Glutamatergic neuron (in vitro differentiated cells): ENCODE data around the gene CPNE6. TPM values are rescaled to one million over a fixed set of nuclear protein-coding genes. Genes with fewer than 3 reads are reported as not detected.

ENCODE experiments used
- DNase-seq: peaks from one replicate; pipeline ENCODE4 v3.0.0; 2022
- H3K27ac Mint-ChIP-seq: one replicate; pipeline ENCODE4 v1.8.0; 2020; ENCODE audit warnings: mild to moderate bottlenecking, mixed read lengths, inconsistent platforms; ENCODE audit not compliant: unreplicated experiment
- H3K27me3 Mint-ChIP-seq: one replicate; pipeline ENCODE4 v1.8.0; 2020; ENCODE audit warnings: mild to moderate bottlenecking, moderate library complexity, mixed read lengths, inconsistent platforms; ENCODE audit not compliant: unreplicated experiment
- H3K36me3 Mint-ChIP-seq: one replicate; pipeline ENCODE4 v1.8.0; 2020; ENCODE audit warnings: mild to moderate bottlenecking, mixed read lengths, inconsistent platforms; ENCODE audit not compliant: unreplicated experiment
- H3K4me1 Mint-ChIP-seq: one replicate; pipeline ENCODE4 v1.8.0; 2020; ENCODE audit warnings: mild to moderate bottlenecking, low read depth, mixed read lengths, inconsistent platforms; ENCODE audit not compliant: unreplicated experiment
- H3K4me3 Mint-ChIP-seq: one replicate; pipeline ENCODE4 v1.8.0; 2020; ENCODE audit warnings: mild to moderate bottlenecking, mixed read lengths, inconsistent platforms; ENCODE audit not compliant: unreplicated experiment
- H3K9me3 Mint-ChIP-seq: one replicate; pipeline ENCODE4 v1.8.0; 2020; ENCODE audit warnings: mild to moderate bottlenecking, moderate library complexity, mixed read lengths, inconsistent platforms; ENCODE audit not compliant: unreplicated experiment
- total RNA-seq: library from RNA; stranded (reverse); fragmentation: NEBNext Ultra II Directional; extraction: Animal tissue kit (Norgen Biotek cat#: 25700); gene quantifications from one replicate; pipeline ENCODE4 v1.2.1, GENCODE V29; 2021; ENCODE audit not compliant: unreplicated experiment
- TF ChIP-seq, protein P1 (sequence below): fragments of 200-600 bp; sonication (generic); IDR thresholded peaks from one replicate; pipeline ENCODE4 v1.5.0; 2021; ENCODE audit not compliant: partially characterized antibody, unreplicated experiment

Gene CPNE6
- total RNA-seq, 1 donor from 2014 or later: 0.44 TPM

DNA sequence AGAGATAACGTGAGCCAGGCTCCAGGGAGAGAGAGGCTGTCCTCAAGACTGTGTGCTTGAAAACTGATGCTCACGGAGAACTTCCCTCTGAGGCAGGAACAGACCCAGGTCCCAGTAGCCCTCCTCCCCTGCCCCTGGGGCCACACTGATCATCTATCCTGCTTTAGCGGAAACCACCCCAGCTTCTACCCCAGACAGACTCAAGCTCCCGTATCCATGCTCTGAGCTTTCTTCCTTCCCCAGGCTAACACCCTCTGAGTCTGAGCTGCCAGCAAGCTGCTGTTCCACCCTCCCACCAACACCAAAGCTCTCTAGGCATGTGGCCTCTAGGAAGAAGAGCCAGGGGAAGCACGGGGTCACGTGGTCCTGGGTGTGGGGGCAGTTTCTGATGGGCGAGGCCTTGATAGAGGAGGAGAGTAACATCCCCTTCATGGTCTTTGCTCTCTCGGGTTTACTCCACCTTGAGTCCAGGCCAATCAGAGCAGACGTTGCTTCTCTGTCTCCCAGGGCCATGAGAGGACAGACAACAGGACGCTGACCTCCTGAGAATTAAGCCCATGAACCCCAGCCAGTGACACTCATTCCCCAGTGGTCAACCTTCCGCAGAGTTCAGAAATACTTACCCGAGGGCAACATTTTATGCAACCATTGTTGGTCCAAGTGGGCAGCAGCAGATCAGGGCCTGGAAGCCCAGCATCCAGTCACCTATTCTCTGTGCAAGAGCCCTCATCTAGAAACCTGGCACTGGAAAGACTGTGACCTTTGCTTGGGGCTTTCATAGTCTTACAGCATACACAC lies 24.1 kb downstream of the CPNE6 start:
- H3K27ac Mint-ChIP-seq: peak overlapping the region; percentile 98
- peaks cover 19% of the 10 kb centered on the region for H3K4me1 Mint-ChIP-seq
- H3K36me3 Mint-ChIP-seq: no peaks in the 10 kb centered on the region
- H3K4me3 Mint-ChIP-seq: peak overlapping the region; percentile 100
- TF ChIP-seq, protein P1, sequence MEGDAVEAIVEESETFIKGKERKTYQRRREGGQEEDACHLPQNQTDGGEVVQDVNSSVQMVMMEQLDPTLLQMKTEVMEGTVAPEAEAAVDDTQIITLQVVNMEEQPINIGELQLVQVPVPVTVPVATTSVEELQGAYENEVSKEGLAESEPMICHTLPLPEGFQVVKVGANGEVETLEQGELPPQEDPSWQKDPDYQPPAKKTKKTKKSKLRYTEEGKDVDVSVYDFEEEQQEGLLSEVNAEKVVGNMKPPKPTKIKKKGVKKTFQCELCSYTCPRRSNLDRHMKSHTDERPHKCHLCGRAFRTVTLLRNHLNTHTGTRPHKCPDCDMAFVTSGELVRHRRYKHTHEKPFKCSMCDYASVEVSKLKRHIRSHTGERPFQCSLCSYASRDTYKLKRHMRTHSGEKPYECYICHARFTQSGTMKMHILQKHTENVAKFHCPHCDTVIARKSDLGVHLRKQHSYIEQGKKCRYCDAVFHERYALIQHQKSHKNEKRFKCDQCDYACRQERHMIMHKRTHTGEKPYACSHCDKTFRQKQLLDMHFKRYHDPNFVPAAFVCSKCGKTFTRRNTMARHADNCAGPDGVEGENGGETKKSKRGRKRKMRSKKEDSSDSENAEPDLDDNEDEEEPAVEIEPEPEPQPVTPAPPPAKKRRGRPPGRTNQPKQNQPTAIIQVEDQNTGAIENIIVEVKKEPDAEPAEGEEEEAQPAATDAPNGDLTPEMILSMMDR: no peak
- peak; percentile 78 for DNase-seq
- H3K27me3 Mint-ChIP-seq: peaks cover 14% of the 10 kb centered on the region
- peaks cover 12% of the 10 kb centered on the region for H3K9me3 Mint-ChIP-seq

DNA sequence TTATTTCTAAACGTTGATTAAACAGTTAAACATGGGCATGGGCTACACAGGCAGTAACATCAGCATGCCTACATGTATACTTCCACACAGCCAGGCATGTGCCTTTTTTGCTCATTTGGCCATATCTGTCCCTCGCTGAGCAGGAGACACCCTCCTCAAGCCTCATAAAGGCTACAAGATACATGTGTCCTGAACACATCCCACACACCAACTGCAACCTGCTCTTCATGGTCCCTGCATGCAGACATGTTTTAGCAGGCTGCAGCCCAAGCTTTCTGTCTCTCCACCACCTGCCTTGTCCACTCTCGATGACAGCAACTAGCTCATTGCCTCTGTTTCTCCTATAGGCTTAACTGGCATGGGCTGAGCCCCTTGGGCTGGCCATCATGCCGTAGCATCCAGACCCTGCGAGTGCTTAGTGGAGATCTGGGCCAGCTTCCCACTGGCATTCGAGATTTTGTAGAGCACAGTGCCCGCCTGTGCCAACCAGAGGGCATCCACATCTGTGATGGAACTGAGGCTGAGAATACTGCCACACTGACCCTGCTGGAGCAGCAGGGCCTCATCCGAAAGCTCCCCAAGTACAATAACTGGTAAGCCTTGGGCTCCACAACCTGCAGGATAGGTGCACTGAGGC lies 25.3 kb downstream of the CPNE6 start:
- H3K27ac Mint-ChIP-seq: peak overlapping the region; percentile 78
- DNase-seq: no peak
- H3K4me1 Mint-ChIP-seq: peaks cover 17% of the 10 kb centered on the region
- peak overlapping the region; percentile 53 for H3K4me3 Mint-ChIP-seq
- peaks cover 14% of the 10 kb centered on the region for H3K27me3 Mint-ChIP-seq
- H3K36me3 Mint-ChIP-seq: no peaks in the 10 kb centered on the region
- TF ChIP-seq, protein P1: no peak
- H3K9me3 Mint-ChIP-seq: peaks cover 12% of the 10 kb centered on the region

DNA sequence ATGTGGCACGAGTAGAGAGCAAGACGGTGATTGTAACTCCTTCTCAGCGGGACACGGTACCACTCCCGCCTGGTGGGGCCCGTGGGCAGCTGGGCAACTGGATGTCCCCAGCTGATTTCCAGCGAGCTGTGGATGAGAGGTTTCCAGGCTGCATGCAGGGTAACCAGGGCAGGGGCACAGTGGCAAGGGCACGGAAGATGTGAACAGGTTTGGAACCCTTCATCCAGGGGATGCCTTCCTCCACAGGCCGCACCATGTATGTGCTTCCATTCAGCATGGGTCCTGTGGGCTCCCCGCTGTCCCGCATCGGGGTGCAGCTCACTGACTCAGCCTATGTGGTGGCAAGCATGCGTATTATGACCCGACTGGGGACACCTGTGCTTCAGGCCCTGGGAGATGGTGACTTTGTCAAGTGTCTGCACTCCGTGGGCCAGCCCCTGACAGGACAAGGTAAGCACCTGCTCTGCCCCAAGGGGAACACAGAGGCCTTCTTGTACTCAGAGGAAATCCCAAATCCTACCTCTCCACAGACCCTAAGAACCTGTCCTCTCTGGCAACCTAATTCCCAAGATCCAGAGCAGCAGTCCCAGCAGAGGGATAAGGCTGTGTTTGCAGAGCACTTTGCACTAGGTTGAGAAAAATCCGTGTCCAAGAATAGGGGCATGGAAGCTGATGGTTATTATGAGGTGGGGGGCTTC lies 27.0 kb downstream of the CPNE6 start:
- H3K36me3 Mint-ChIP-seq: peaks cover 4% of the 10 kb centered on the region
- H3K4me3 Mint-ChIP-seq: no peak overlapping the region
- H3K27me3 Mint-ChIP-seq: peaks cover 10% of the 10 kb centered on the region
- H3K27ac Mint-ChIP-seq: no peak overlapping the region
- no peak for DNase-seq
- TF ChIP-seq, protein P1: no peak
- H3K4me1 Mint-ChIP-seq: peaks cover 14% of the 10 kb centered on the region
- peaks cover 10% of the 10 kb centered on the region for H3K9me3 Mint-ChIP-seq

DNA sequence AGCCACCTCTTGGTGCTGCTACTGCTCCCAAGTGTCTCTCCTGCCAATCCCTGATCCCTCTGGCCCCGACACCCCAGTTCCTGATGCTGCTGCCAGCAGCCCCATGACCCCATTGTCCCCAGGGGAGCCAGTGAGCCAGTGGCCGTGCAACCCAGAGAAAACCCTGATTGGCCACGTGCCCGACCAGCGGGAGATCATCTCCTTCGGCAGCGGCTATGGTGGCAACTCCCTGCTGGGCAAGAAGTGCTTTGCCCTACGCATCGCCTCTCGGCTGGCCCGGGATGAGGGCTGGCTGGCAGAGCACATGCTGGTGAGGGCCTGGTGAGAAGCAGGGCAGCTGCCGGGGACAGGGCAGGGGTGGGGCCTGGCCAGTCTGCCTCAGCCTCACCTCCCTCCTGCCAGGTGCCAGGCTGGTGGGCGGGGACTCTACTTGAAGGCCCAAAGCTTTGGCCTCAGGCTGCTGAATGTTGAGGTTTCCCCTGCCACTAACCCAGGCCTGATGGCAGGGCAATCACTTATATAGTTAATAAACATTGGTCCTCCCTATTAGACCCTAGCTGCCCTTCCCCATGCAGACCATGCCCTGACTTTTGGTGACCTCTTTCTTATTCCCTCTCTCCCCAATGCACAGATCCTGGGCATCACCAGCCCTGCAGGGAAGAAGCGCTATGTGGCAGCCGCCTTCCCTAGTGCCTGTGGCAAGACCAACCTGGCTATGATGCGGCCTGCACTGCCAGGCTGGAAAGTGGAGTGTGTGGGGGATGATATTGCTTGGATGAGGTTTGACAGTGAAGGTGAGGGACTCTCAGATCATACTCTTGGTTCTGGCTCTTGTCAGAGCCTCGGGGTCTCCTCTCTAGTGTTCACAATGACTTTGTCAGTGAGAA lies 27.8 kb downstream of the CPNE6 start:
- Mint-ChIP-seq H3K4me3 (no peak overlapping the region), H3K36me3 (peaks cover 7% of the 10 kb centered on the region), H3K4me1 (peaks cover 11% of the 10 kb centered on the region), H3K27ac (peak overlapping the region; percentile 55), H3K27me3 (peaks cover 7% of the 10 kb centered on the region), H3K9me3 (peaks cover 10% of the 10 kb centered on the region)
- DNase-seq: no peak
- TF ChIP-seq, protein P1: no peak
